GM06990 (cell line): Measurements from ENCODE around the gene SOCS7.

Experiments
- DNase-seq: peaks from one replicate; pipeline ENCODE4 v3.0.0-alpha.2; 2011; ENCODE audit not compliant: insufficient read length; ENCODE audit errors: extremely low read depth
- H3K27me3 ChIP-seq: replicated peaks from 2 replicates; pipeline ENCODE4 v1.6.0; 2011; ENCODE audit warnings: low read length; ENCODE audit not compliant: control insufficient read depth, insufficient read depth
- H3K36me3 ChIP-seq: 2 replicates; pipeline ENCODE4 v1.5.1; 2011; ENCODE audit warnings: low read length; ENCODE audit not compliant: control insufficient read depth, insufficient read depth
- H3K4me3 ChIP-seq: replicated peaks from 2 replicates; pipeline ENCODE4 v1.5.1; 2011; ENCODE audit warnings: low read depth, mild to moderate bottlenecking, control low read depth, low read length
- TF ChIP-seq, protein P1 (sequence below): IDR thresholded peaks from 2 replicates; pipeline ENCODE4 v1.5.1; 2011; ENCODE audit warnings: low read length, control low read depth, mild to moderate bottlenecking, inconsistent platforms; ENCODE audit not compliant: insufficient read depth, poor library complexity, severe bottlenecking

SOCS7 gene

GRCh38 chr17:38449364-38449763, 97.7 kb downstream of the SOCS7 start:
- Histone ChIP-seq H3K36me3 (no peaks in the 10 kb centered on the region), H3K4me3 (no peak overlapping the region), H3K27me3 (no peaks in the 10 kb centered on the region; the same call in 1 of the 2 replicates)
- DNase-seq, result no peak
- TF ChIP-seq, protein P1, sequence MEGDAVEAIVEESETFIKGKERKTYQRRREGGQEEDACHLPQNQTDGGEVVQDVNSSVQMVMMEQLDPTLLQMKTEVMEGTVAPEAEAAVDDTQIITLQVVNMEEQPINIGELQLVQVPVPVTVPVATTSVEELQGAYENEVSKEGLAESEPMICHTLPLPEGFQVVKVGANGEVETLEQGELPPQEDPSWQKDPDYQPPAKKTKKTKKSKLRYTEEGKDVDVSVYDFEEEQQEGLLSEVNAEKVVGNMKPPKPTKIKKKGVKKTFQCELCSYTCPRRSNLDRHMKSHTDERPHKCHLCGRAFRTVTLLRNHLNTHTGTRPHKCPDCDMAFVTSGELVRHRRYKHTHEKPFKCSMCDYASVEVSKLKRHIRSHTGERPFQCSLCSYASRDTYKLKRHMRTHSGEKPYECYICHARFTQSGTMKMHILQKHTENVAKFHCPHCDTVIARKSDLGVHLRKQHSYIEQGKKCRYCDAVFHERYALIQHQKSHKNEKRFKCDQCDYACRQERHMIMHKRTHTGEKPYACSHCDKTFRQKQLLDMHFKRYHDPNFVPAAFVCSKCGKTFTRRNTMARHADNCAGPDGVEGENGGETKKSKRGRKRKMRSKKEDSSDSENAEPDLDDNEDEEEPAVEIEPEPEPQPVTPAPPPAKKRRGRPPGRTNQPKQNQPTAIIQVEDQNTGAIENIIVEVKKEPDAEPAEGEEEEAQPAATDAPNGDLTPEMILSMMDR, result no peak

GRCh38 chr17:38450557-38451029, 98.9 kb downstream of the SOCS7 start:
- TF ChIP-seq, protein P1, result no peak
- Histone ChIP-seq H3K4me3 (no peak overlapping the region), H3K36me3 (no peaks in the 10 kb centered on the region), H3K27me3 (no peaks in the 10 kb centered on the region; the same call in 1 of the 2 replicates)
- no peak for DNase-seq

GRCh38 chr17:38451030-38451839, 99.6 kb downstream of the SOCS7 start:
- H3K36me3 ChIP-seq, result no peaks in the 10 kb centered on the region
- no peak overlapping the region for H3K4me3 ChIP-seq
- no peaks in the 10 kb centered on the region; the same call in 1 of the 2 replicates for H3K27me3 ChIP-seq
- TF ChIP-seq, protein P1, result no peak
- no peak for DNase-seq

GRCh38 chr17:38451840-38452529, 100.3 kb downstream of the SOCS7 start:
- TF ChIP-seq, protein P1, result no peak
- no peak for DNase-seq
- no peak overlapping the region for H3K4me3 ChIP-seq

DNA sequence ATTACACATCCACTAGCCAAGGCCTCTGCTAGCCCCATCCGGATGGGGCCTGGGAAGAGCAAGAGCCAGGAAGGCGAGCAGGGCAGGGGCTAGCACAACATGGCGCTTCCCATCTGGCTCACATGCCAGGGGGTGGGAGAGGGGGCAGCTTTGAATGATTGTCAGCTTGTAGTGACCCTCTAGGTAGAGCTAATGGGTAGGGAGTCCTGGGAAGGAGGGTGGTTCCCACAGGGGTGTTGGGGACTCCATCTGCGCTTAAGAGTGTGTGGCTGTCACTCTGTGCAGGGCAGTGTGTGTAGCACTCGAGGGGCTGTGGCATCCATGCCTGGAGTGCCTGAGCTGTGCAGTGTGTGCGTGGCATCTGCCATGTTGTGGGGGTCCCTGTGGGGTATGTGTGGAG, 101.1 kb downstream of the SOCS7 start:
- TF ChIP-seq, protein P1, result no peak
- Histone ChIP-seq H3K4me3 (no peak overlapping the region), H3K27me3 (no peaks in the 10 kb centered on the region; the same call in 1 of the 2 replicates), H3K36me3 (no peaks in the 10 kb centered on the region)
- no peak for DNase-seq

More at GRCh38 chr17:38451840-38452529, 100.3 kb downstream of the SOCS7 start:
- H3K27me3 ChIP-seq, result no peaks in the 10 kb centered on the region; the same call in 1 of the 2 replicates
- no peaks in the 10 kb centered on the region for H3K36me3 ChIP-seq
